Stimulated activated CD8-positive, alpha-beta memory T cell treated with anti-CD3 and anti-CD28 coated beads, Interleukin-4, amount 100 ng/mL, for 1 hour (primary cell): Measurements from ENCODE around the gene KPNA2.
"Not testable (repeated sequence)": the region's sequence is repeated elsewhere in the genome, so short reads cannot be mapped to it uniquely, and the experiment has no call there.

Source experiments
- DNase-seq, 2 donors: peaks; one replicate each; pipeline ENCODE4 v3.0.0-alpha.2; 2020; ENCODE audit warnings: low read depth in 2 of 2, low spot score in 1 of 2

Gene KPNA2

DNA sequence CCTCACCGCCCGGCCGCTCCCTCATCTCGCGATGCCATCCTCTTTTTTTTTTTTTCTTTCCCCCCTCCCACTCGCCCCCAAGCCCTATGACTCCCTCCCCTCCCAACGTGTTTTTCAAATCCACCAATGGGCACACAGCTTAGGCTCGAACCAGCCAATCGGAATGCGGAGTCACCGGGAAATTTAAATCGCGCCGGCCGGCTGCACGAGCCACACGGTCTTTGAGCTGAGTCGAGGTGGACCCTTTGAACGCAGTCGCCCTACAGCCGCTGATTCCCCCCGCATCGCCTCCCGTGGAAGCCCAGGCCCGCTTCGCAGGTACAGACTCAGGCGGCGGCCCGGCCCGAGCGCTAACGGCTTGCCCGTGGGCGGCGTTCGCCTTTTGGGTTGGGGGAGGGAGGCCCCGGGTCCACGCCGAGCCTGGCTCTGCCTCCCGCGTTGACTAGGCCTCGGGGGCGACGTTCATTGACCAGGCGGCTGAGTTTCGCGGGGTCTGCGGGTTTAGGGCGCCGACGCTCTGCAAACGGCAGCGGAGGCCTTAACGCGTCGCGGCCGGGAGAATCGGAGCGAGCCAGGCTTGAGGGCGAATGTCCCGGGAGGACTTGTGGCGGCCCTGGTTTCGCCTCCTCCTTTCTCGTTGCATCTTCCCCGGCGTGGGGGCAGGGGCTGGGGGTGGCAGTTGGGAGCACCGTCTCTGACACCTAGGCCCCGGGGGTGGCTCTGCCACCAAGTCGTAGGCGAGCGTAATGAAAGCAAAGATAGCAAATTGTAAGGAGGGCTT, at the start of gene KPNA2:
Gene KPNA2 (plus strand): TSS at position 213 of the 781 bp plus-strand sequence. CDS start 1,398 bp downstream, outside the sequence.
- DNase-seq: peak; percentile 65 to 86

DNA sequence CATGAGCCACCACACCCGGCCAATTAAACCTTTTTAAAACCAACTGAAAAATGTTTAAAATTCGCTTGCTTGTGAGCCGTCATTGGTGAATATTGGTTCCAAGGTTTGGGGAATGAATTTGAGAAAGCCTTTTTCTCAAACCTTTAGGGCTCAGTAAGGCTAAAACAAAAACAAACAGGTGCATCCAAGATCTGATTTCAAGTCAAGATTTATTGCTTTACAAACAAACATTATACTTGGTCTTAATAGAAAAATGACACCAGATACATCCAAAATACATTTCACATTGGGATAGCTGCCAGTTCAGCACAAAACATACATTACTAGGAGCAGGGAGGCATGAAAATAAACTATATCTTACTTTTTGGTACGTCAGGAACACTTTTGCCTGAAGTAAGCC, 44.6 kb upstream of the KPNA2 start:
- no peak for DNase-seq

DNA sequence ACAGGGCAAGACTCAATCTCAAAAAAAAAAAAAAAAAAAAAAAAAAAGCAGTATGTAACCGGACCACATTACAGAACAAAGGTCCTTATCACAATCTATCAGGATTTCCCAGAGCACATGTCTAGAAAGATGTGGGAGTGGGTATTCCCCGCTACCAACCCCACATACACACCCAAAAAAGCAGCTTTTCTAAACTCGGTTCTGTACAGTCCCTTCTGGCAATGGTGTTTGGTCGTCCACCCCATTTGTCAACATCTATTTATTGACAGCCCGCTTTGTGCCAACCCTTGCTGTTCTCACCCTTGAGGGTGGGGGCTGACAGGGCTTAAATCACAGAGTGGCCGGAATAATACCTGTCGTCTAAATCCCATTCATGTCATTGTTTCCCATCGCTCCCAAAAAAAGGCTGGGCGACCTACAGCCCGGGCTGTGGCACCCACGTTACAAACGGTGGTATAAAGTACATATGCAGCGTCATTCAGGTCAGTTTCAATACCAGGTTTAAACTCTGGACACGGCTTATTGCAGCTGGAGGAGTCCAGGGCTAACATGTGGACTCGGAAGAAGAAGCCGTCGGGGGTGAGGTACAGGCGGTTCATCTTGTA, 42.9 kb upstream of the KPNA2 start:
- no peak for DNase-seq

DNA sequence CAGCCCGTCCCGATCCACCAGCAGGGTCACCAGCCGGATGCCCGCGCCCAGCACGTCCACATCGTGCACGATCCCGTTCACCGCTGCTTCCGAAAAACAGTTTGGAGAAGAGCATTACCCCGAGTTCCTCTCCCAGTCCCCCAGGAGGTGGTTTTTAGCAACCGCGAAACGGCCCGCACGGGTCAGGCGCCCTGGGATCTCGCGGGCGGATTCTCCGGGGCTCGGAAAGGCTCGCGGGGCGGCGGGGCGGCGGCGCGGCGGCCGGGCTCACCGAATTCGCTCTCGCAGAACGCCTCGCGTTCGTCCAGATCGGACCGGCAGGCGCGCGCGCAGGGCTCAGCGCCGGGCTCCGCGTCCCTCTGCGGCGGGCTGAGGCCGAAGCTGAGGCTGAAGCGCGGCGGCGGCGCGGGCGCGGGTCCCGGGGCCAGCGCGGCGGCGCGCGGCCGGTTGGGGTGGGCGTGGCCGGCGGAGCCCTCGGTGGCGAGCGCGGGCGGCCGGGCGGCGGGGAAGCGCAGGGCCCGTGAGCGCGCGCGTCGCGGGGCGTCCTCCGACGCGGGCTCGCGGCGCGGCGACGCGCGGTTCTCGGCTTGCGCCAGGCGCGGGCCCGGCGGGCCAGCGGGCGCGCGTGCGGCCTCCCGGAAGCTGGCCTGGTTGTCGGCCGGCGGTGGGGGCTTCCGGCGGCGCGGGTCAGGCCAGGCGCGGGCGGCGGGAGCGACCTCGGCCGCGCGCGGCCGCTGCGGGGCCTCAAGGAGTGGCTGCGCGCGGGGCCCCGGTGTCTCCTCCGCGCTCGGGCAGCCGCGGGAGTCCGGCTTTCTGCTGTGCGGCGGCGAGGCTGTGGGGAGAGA, 42.2 kb upstream of the KPNA2 start:
- DNase-seq: peak; percentile 35 to 39

DNA sequence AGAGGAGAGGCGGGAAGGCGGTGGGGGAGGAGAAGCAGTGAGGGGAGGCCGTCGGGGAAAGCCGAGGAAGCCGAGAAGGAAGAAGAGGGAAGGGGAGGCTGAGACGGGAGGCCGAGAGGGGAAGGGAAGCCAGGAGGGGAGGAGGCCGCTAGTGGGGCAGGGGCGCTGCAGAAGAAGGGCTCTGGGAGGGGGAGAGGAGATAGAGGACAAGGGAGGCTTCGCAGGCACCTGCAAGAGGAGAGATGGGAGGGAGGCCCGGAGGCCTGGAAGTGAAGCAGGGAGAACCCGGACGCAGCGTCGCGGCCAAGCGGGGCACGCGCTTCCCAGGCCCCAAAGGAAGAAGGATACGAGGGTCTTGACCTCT, 41.6 kb upstream of the KPNA2 start:
- no peak for DNase-seq

DNA sequence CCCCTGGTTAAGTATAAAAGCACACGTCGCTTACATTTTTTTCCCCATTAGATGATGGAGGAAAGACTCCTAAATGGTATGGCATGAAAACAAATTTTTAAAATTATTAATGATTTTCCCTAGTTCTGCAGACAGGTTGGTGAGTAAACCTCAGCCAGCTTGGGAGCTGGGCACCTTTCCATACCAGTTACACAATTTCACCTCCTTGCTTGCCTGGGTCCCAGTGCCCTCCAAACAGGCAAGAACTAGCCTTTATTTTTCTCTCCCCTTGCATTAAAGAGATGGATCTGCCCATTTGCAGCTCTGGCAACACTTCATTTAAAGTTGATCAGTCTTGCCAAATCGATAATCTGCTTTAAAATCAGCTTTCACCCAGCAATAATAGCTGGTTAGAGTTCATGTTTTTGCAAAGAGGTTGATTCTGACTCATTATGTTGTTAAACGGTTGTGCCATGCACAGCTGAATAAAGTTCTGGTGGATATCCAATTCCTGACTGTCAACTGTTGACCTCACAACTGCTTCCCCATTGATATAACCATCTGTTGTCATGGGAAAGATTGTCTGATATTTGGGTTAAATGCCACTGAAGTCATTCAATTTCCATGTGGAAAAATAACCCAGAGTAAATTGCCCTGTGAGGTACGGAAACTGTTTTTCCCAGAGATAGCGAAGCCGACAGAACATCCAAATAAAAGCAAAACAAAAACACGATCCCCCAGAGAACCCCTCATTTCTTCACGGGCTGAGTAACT, 40.5 kb upstream of the KPNA2 start:
- no peak for DNase-seq

DNA sequence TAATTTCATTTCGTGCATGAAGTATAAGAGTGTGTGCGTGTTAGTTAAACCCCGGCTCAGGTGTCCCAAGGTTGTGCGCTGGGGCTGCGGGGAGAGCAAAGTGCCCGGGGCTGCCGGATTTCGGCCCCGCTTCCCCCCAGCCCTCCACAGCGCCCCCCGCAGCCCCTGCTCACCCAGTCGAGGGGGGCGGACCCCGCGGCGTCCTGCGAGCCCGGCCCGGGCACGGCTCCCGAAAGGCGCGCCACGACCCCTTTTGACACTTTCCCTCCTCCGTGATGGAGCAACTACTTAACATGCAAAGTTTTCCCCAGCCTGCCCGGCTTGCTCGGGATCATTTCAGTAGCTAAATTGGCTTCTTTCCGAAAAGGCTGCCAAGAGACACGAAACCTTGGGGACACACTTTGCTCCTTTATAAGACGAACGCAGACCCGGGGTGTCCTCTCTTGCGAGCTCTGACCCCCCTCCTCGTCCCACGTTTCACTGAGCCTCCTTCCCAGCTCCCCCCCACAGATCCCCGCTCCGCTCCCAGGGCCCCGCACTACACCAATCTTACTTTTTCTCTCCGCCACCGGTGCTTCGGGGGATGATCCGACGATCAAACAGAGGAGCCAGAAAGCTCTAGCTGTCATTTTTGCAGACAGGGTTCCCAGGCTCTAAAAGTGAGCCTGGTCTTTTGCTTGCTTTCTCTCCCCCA, 39.8 kb upstream of the KPNA2 start:
- no peak for DNase-seq

DNA sequence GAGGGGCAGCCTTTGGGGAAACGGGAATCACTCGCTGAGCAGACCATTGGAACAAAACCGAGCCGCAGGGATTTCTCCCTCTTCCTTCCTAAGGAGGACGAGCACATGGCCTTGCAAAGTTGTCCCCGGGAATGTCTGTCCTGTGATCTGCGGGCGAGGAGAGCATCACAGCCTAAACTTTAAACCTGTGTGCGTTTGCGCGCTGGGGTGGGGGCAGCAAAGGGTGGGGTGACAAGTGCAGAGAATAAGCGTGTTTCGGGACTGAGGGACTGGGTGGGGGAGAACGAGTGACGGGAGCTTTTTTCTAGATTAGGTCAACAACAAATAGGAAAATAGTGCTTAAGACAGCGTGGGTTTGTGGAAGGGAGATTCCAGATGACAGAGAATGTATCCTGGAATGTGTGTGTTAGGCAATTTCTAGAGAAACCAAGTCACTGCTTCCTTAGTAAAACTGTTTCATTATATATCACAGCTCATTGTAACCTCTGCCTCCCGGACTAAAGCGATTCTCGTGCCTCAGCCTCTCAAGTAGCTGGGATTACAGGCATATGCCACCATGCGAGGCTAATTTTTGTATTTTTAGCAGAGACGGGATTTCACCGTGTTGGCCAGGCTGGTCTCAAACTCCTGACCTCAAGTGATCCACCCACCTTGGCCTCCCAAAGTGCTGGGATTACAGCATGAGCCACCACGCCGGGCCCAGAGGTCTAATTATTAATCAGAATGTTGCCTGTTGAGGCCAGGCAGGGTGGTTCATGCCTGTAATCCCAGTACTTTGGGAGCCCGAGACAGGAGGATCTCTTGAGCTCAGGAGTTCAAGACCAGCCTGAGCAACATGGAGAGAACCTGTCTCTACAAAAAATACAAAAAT, 39.0 kb upstream of the KPNA2 start, which contains the start of gene C17orf58:
Gene C17orf58 (minus strand): TSS at position 169 of the 871 bp plus-strand sequence. CDS start 271 bp downstream, outside the sequence.
- DNase-seq: not testable (repeated sequence)

DNA sequence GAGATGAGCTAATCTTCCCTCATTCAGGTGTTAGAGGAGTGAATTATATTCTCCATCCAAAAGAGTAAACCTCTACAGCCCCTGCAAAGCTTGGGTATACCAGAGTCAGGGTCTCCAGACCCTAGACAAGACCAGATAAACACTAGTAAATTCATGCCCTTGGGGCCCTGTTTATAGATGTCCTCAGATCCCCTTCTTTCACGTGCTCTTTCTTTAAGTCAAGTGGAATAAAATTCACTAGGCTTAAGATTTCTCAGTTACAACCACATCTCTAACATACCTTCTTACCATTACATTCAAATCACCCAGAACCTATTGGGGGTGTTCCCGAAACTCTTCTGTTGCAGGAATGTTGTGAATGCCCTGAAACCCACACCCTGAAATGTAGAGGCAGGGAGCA, 37.1 kb upstream of the KPNA2 start:
- no peak for DNase-seq

DNA sequence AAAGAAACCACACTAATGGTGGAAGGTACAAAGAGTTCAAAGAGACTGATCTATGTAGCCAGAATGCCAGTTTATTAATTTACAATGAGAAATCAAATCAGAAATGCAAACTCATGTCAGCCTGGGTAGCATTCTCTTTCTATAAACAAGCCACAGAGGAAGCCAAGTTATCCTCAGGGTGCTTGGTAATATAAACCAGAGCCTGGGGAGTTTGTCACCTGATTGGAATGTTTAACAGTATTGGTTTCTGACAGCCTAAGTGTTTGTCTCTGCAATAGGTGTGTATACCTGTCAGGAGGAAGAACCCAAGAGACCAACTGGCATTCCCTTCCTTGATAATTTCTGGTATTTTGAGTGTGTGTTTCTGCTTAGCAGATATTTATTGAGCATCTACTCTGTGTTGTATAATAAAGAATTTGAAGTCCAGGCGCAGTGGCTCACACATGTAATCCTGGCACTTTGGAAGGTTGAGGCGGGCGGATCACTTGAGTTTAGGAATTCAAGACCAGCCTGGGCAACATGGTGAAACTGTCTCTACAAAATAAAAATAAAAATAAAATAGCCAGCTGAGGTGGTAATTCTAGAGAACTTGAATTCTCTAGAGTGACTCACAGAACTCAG, 36.1 kb upstream of the KPNA2 start:
- DNase-seq: no peak

DNA sequence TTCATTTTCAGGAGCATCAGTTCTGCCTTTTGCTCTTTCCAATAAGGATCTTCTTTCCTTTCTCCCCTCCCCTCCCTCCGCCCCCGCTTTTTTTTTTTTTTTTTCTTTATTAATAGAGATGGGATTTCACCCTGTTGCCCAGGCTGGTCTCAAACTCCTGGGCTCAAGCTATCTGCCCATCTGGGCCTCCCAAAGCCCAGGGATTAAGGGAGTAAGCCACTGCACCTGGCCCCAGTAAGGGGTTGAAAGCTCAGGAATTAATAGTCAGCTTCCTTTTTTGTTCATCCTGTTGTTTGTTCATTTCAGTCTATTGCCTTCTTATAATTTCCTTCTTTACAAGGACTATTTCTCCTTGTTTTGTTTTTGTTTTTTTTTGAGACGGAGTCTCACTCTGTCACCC, 31.3 kb upstream of the KPNA2 start:
- no peak for DNase-seq

DNA sequence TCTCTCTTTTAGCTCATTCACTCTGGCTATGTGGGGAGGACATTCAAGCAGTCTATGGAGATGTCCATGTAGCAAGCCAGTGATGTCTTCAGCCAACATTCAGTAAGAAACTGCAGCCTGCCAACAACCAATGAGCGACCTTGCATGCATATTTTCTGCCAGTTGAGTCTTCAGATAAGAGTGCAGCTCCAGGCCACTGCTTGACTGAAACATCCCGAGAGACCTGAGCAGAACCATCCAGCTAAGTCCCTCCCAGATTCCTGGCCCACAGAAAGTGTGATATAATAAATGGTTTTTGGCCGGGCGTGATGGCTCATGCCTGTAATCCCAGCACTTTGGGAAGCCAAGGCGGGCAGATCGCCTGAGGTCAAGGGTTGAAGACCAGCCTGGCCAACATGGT, 28.7 kb upstream of the KPNA2 start:
- no peak for DNase-seq

DNA sequence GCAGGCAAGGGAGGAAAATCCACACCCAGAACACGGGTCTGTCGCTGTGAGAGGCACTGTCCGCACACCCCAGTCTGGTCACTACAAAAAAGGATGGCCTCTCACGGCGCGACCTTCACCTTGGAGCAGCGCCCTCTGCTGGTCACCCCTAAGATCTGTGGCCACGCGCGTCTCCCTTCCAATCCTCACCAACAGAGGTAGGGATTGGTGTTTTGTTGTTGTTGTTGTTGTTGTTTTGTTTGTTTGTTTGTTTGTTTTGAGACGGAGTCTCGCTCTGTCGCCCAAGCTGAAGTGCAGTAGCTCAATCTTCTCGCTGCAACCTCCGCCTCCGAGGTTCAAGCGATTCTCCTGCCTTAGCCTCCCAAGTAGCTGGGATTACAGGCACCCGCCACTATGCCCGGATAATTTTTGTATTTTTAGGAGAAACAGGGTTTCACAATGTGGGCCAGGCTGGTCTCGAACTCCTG, 24.3 kb upstream of the KPNA2 start:
- peak; percentile 34 for DNase-seq

DNA sequence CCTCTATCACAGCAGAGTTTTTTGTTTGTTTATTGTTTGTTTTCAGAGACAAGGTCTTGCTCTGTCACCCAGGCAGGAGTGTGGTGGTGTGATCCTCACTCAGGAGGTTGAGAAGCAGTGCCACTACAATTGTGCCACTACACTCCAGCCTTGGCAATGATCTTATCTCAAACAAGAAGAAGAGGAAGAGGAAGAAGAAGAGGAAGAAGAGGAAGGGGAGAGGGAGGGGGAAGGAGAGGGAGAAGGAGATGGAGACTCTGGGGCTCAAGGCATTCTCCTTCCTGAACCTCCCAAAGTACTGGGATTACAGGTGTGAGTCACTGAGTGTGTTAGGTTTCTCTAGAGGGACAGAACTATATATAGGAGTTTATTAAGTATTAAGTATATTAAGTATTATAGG, 22.1 kb upstream of the KPNA2 start:
- no peak for DNase-seq

DNA sequence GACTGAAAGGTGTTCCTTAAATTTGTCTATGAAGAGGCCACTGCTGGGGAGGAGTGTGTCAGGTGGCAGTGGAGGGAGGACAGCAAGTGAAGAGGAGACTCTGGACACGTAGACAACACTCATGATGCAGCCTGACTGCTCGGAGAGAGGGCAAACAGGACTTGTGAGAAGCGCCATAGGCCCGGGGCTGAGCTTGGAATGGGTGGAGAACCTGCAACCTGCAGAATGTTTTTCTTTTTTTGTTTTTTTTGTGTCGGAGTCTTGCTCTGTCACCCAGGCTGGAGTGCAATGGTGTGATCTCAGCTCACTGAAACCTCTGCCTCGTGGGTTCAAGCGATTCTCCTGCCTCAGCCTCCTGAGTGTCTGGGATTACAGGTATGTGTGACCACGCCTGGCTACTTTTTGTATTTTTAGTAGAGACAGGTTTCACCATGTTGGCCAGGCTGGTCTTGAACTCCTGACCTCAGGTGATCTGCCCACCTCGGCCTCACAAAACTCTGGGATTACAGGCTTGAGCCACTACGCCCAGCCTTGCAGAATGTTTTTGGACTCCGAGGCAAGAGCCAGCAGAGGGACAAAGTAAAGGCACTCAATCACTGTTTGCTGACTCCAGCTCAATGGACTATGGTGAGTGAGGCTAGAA, 20.3 kb upstream of the KPNA2 start:
- DNase-seq: no peak

DNA sequence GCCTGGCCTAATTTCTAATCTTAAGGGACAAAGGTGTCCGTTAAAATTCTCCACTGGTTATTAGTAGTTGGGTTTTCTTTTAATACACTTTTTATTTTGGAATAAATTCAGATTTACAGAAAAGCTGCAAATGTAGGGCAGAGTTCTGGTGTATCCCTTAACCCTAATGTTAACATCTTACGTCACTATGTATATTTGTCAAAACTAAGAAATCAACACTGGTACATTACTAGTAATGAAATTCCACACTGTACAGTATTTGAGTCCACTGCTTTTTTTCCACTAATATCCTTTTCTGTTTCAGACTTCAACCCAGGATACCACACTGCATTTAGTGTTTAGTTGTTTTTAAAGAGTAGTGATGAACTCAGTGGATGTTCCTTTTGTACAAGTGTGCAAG, 18.7 kb upstream of the KPNA2 start:
- DNase-seq: no peak

DNA sequence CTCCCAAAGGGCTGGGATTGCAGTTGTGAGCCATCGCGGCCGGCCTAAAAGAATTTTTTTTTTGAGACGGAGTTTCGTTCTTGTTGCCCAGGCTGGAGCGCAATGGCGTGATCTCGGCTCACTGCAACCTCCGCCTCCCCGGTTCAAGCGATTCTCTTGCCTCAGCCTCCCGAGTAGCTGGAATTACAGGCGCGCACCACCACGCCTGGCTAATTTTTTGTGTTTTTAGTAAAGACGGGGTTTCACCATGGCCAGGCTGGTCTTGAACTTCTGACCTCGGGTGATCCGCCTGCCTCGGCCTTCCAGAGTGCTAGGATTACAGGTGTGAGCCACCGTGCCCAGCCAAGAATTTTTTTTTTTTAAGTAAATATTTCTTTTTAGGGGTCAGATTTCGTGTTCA, 17.0 kb upstream of the KPNA2 start:
- not testable (repeated sequence) for DNase-seq

DNA sequence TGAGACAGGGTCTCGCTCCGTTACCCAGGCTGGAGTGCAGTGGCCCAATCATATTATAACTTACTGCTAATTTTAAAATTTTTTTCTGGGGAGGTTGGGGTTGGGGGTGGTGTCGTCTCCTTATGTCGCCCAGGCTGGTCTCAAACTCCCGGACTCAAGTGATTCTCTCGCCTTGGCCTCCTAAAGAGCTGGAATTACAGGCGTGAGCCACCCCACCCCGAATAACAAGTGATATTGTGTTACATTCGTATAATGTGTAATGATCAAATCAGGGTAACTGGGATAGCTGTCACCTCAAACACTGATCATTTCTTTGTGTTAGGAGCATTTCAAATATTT, 16.2 kb upstream of the KPNA2 start:
- DNase-seq: no peak
